ENCODE results near the gene COL4A2. TPM values are rescaled to one million over a fixed set of nuclear protein-coding genes. Genes with fewer than 3 reads are reported as not detected.

COL4A2 gene
- total RNA-seq, 4 donors from 2014 or later = 75.1 to 322 (median 115) TPM

DNA sequence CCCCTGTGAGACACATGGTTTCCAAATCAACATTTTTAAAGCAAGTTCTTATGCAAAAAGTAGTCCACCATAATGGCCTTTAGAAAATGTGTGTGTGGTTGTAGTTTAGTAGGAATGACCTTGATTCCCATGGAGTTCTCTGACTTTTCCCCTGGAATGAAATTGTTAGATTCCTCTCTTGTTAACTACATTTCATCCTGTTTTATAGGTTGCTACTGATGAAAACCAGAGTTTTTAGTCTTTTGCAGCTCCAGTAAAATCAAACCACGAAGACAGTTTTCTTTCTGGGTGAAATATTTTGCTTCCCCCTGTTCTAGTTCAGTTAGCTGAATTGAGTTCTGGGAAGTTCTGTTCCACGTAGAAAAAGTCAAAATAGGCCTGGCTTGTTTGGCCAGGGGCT is 146.7 kb downstream of the COL4A2 start:
- H3K27ac ChIP-seq = peak overlapping the region in 3 of 4 donors; percentile 19 to 72 (median 36)
- DNase-seq = no peak
- H3K27me3 ChIP-seq = no peaks in the 10 kb centered on the region
- no peaks in the 10 kb centered on the region for H3K9me3 ChIP-seq
- in situ Hi-C loops (cut with MboI; ENCODE audit: low pct_ligation_motif_present in 1 of 4, low pct_unique_long_range_greater_than_20kb in 1 of 4, low sequenced_read_pairs in 3 of 4) (loop anchor here in 1 of 4 donors (25.0 kb wide), 1 partner anchor 359 kb away; no protein-coding TSS in a partner anchor), intact Hi-C loops (cut with DNase I; ENCODE audit: low total_unique reads) (no loop called here)
- TF ChIP-seq, protein P1, sequence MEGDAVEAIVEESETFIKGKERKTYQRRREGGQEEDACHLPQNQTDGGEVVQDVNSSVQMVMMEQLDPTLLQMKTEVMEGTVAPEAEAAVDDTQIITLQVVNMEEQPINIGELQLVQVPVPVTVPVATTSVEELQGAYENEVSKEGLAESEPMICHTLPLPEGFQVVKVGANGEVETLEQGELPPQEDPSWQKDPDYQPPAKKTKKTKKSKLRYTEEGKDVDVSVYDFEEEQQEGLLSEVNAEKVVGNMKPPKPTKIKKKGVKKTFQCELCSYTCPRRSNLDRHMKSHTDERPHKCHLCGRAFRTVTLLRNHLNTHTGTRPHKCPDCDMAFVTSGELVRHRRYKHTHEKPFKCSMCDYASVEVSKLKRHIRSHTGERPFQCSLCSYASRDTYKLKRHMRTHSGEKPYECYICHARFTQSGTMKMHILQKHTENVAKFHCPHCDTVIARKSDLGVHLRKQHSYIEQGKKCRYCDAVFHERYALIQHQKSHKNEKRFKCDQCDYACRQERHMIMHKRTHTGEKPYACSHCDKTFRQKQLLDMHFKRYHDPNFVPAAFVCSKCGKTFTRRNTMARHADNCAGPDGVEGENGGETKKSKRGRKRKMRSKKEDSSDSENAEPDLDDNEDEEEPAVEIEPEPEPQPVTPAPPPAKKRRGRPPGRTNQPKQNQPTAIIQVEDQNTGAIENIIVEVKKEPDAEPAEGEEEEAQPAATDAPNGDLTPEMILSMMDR (IDR thresholded peaks at IDR 0.05) = no peak
- no peak for TF ChIP-seq POLR2A (IDR thresholded peaks at IDR 0.05)
- no peak for TF ChIP-seq POLR2AphosphoS5 (IDR thresholded peaks at IDR 0.05)
- no peak for TF ChIP-seq EP300 (IDR thresholded peaks at IDR 0.05; ENCODE audit: low read depth)
- H3K36me3 ChIP-seq = no peaks in the 10 kb centered on the region
- H3K4me1 ChIP-seq = peaks cover 0 to 6% (median 3%) of the 10 kb centered on the region in 4 donors
- WGBS, 2 donors (ENCODE audit: low coverage in 1 of 2) = 49 to 61% methylated on average over 2 of the region's 2 CpGs
- no peak overlapping the region for H3K4me3 ChIP-seq

DNA sequence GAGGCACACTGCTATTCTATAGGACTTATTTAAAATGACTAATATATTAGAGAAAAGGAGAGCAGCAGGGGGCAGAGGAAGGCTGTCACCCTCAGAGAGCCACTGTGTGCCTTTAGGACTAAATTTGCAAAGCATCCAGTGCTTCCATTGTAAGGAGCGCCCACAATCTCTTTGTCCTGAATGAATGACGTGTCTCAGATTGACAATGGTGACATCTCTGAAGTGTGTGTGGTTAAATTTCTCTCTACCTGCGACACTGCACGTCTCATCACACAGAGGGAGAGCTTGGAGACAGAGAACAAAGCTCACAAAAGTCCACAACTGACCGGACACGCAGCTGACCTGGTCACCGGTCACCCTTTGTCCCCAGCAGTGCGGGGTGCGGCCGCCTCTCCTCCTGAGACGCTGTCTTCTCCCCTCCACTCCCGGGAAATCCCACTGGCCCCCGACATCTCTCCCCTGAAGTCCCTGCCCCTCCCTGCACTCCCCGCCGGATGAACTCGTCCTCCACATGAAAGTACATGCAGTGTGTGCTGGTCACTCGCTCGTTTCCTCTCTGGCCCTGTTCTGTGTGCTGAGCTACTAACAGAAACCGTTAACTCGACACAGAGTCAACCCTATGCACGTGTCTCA is 147.3 kb downstream of the COL4A2 start:
- intact Hi-C loops (cut with DNase I; ENCODE audit: low total_unique reads) (no loop called here), in situ Hi-C loops (cut with MboI; ENCODE audit: low pct_ligation_motif_present in 1 of 4, low pct_unique_long_range_greater_than_20kb in 1 of 4, low sequenced_read_pairs in 3 of 4) (loop anchor here in 1 of 4 donors (25.0 kb wide), 1 partner anchor 358 kb away; no protein-coding TSS in a partner anchor)
- WGBS, 2 donors (ENCODE audit: low coverage in 1 of 2) = 74 to 84% methylated on average over 10 to 21 of the region's 21 CpGs
- no peak for DNase-seq
- Histone ChIP-seq H3K27ac (peak overlapping the region in 3 of 4 donors; percentile 19 to 72 (median 36)), H3K36me3 (no peaks in the 10 kb centered on the region), H3K4me3 (no peak overlapping the region), H3K4me1 (peaks cover 0 to 6% (median 3%) of the 10 kb centered on the region in 4 donors), H3K27me3 (no peaks in the 10 kb centered on the region), H3K9me3 (no peaks in the 10 kb centered on the region)
- TF ChIP-seq POLR2AphosphoS5 (IDR thresholded peaks at IDR 0.05) (no peak), POLR2A (IDR thresholded peaks at IDR 0.05) (no peak)
- TF ChIP-seq, protein P1 (IDR thresholded peaks at IDR 0.05) = no peak

- H3K36me3 ChIP-seq = no peaks in the 10 kb centered on the region
- H3K27ac ChIP-seq = peak overlapping the region in 2 of 4 donors; percentile 36 to 72
- no peaks in the 10 kb centered on the region for H3K27me3 ChIP-seq
- intact Hi-C loops (cut with DNase I; ENCODE audit: low total_unique reads) (no loop called here), in situ Hi-C loops (cut with MboI; ENCODE audit: low pct_ligation_motif_present in 1 of 4, low pct_unique_long_range_greater_than_20kb in 1 of 4, low sequenced_read_pairs in 3 of 4) (loop anchor here in 1 of 4 donors (25.0 kb wide), 1 partner anchor 357 kb away; no protein-coding TSS in a partner anchor)
- H3K4me1 ChIP-seq = peaks cover 0 to 6% (median 3%) of the 10 kb centered on the region in 4 donors
- H3K9me3 ChIP-seq = no peaks in the 10 kb centered on the region
- no peak overlapping the region for H3K4me3 ChIP-seq
- TF ChIP-seq, protein P1 (IDR thresholded peaks at IDR 0.05) = no peak
- no peak for TF ChIP-seq EP300 (IDR thresholded peaks at IDR 0.05; ENCODE audit: low read depth)
- TF ChIP-seq POLR2A (IDR thresholded peaks at IDR 0.05) = no peak
- no peak for TF ChIP-seq POLR2AphosphoS5 (IDR thresholded peaks at IDR 0.05)
- DNase-seq = no peak
- WGBS, 2 donors (ENCODE audit: low coverage in 1 of 2) = 87 to 88% methylated on average over 11 to 14 of the region's 14 CpGs
These were observed 147.9 kb downstream of the COL4A2 start for GRCh38 chr13:110454956-110455355.

DNA sequence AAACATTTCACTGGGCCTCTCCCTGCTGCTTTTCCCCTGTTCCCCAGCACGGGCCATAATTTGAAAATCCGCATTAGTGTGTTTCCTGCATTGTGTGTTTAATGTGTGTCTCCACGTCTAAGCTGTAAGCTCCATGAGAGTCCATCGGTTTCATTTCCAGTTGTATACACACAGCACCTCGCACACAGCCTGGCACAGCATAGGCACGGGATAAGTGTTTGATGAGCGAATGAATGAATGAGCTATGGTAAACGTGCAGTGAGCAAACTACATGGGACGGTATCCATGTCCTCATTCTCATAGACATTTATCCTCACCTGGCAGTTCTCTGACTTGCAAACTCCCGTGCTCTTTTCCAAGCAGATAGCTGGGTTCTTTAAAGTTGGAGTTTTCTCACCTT is 148.4 kb downstream of the COL4A2 start:
- Histone ChIP-seq H3K4me1 (peaks cover 0 to 6% (median 3%) of the 10 kb centered on the region in 4 donors), H3K27me3 (no peaks in the 10 kb centered on the region), H3K9me3 (no peaks in the 10 kb centered on the region), H3K27ac (peak overlapping the region in 2 of 4 donors; percentile 36 to 72), H3K36me3 (no peaks in the 10 kb centered on the region), H3K4me3 (no peak overlapping the region)
- TF ChIP-seq POLR2AphosphoS5 (IDR thresholded peaks at IDR 0.05) = no peak
- no peak for TF ChIP-seq POLR2A (IDR thresholded peaks at IDR 0.05)
- no peak for TF ChIP-seq EP300 (IDR thresholded peaks at IDR 0.05; ENCODE audit: low read depth)
- TF ChIP-seq, protein P1 (IDR thresholded peaks at IDR 0.05) = no peak
- WGBS, 2 donors (ENCODE audit: low coverage in 1 of 2) = 64% methylated on average over 10 of the region's 10 CpGs; no CpG with 5 or more reads in 1 of the 2 donors
- no peak for DNase-seq
- in situ Hi-C loops (cut with MboI; ENCODE audit: low pct_ligation_motif_present in 1 of 4, low pct_unique_long_range_greater_than_20kb in 1 of 4, low sequenced_read_pairs in 3 of 4) (loop anchor here in 1 of 4 donors (25.0 kb wide), 1 partner anchor 357 kb away; no protein-coding TSS in a partner anchor), intact Hi-C loops (cut with DNase I; ENCODE audit: low total_unique reads) (no loop called here)

Data from transverse colon (tissue), 4 donors.